ENCODE data around the gene CFAP73.
A peak's percentile ranks its signal among the peaks of the same experiment; 100 is the strongest.
"Not testable (repeated sequence)": the region's sequence is repeated elsewhere in the genome, so short reads cannot be mapped to it uniquely, and the experiment has no call there.

The CFAP73 gene

DNA sequence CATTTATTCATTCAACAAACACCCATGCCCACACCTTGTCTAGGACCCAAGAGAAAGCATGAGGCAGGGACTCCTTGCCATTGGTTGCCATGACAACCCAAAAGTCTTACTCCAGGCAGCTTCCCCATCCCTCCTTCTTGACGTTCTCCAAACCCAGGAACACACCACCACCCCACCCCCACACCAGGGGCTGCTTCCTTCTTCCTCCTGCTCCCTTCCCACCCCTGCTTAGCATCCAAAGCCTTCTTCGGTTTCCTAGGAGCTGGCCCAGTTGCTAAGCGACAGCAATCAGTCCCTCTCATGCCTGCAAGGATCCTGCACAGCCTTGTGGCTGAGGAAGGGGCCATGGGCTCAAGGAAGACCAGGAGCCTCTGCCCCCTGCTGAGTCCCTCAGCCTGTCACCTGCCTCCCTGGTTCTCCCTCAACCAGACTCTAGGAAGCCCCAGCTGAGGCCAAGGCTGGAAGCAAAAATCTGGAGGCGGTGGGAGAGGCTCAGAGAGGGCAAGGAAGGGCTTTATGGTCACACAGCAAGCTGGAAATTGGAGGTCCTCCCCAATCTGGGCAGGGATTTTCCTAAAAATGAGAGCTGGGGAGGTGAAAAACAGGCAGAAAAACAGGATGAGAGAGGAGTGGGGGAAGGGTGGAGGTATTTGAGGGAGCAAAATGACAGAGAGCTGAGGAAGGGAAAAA lies 29.4 kb upstream of the CFAP73 start:
- DNase-seq (ENCODE audit: low read depth) = no peak

- DNase-seq (ENCODE audit: low read depth) = no peak
Observed at GRCh38 chr12:113120670-113121370, 28.7 kb upstream of the CFAP73 start.

- no peak for DNase-seq (ENCODE audit: low read depth)
Observed at GRCh38 chr12:113127791-113128199, 21.7 kb upstream of the CFAP73 start.

- DNase-seq (ENCODE audit: low read depth) = no peak
Observed at GRCh38 chr12:113128802-113129663, 20.5 kb upstream of the CFAP73 start.

DNA sequence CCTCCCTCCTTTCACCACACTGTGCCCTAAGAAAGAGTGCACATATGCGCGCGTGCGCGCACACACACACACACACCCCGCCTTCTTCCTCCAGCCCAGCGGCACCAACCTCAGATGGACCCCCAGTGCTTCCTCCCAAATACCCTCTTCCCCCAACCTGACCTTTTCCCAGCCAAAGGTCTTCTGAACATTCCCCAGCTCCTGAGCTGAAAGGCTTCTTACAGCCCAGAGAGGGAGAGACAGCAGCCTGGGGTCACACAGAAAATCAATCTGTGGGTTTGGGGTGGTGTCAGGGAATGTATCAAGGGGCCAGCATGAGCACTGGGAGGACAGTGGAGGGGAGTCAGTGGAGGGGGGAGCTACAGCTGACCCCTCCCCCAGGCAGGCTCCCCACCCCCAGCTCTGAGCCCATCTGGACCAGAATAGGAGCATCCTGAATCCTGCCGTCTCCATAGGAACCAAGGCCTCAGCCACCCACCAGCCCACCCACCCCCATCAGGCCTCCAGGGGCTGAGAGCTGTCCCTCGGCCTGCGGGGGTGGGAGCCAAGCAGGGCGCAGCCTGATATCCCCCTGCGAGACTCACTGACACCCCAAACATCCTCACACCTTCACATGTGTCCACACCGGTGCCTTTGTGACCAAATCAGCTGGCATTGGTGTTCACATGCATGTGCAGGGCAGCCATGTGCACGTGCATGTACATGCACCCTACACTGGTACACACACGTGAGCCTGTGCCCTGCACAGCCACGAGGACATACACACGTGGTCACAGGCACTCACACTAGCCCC lies 19.7 kb upstream of the CFAP73 start:
- no peak for DNase-seq (ENCODE audit: low read depth)

- no peak for DNase-seq (ENCODE audit: low read depth)
Observed at GRCh38 chr12:113130457-113131135, 18.9 kb upstream of the CFAP73 start.

GRCh38 chr12:113131556-113131955 lies 18.0 kb upstream of the CFAP73 start:
- DNase-seq (ENCODE audit: low read depth) = no peak

GRCh38 chr12:113133036-113133435 lies 16.5 kb upstream of the CFAP73 start:
- no peak for DNase-seq (ENCODE audit: low read depth)

GRCh38 chr12:113133666-113134065 lies 15.9 kb upstream of the CFAP73 start:
- DNase-seq (ENCODE audit: low read depth) = no peak

- DNase-seq (ENCODE audit: low read depth) = no peak
Observed at GRCh38 chr12:113134071-113134470, 15.5 kb upstream of the CFAP73 start.

GRCh38 chr12:113134521-113134951 lies 15.0 kb upstream of the CFAP73 start:
- no peak for DNase-seq (ENCODE audit: low read depth)

- peak; percentile 80 for DNase-seq (ENCODE audit: low read depth)
Observed at GRCh38 chr12:113135178-113136127, 14.1 kb upstream of the CFAP73 start, which contains the start of gene RASAL1. RASAL1 (minus strand) TSS chr12:113135761; CDS start chr12:113135462, 299 bp downstream.

DNA sequence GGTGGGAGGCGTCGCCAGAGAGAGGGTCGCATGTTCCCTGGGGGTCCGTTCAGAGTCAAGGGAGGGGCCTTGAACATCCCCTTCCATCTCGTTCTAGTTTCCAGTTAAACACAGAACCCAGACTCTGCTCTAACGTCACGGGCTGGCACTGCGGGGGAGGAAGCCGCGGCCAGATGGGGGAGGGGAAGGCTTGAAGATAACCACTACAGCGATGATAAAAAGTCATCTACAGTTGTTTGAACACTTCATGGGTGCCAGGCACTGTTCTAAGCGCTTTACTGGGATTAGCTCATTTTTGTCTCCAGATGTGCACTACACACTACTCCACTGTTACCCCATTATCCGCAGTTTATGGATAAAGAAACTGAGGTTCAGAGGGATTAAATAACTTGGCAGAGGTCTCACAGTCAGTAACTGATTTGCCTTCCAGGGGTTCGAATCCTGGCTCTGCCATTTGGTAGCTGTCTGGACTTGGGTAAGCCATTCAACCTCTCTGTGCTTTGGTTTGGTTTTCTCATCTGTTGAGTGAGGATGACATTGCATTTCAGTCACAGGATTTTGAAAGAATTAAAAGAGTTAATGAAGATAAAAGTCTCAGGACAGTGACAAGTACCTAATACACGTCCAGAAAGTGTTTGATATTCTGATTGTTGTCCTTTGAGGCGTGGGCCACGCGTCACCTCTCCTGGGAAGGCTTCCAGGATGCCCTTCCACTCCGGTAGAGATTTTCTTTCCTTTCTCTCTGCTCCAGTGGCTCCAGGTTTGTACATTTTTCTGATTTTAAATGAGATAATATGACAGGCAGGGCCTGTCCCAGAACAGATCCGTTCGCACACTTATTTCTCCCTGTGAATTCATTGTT lies 13.2 kb upstream of the CFAP73 start:
- peak; percentile 59 for DNase-seq (ENCODE audit: low read depth)

DNA sequence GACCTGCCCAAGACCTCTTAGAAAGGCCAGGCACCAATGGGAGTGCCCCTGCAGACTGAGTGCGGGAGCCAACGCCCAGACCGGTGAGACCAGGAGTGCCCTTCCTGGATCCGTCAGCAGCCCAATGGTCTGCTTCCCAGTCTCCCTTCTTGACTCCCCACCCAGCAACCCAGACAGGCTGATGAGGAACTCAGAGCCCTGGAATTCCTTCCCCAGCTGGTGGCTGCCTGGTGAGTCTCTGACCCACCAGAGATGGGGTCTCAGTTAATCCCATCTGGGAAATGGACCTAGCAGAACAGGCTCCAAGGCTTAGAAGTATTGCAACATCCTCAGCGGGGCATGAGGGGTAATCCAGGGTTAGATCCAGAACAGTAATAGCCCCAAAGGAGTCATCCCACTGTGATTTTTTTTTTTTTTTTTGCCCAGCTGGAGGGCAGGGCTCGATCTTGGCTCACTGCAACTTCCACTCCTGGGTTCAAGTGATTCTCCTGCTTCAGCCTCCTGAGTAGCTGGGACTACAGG lies 12.5 kb upstream of the CFAP73 start:
- no peak for DNase-seq (ENCODE audit: low read depth)

GRCh38 chr12:113137861-113138783 lies 11.4 kb upstream of the CFAP73 start:
- DNase-seq (ENCODE audit: low read depth) = no peak

- no peak for DNase-seq (ENCODE audit: low read depth)
Observed at GRCh38 chr12:113138826-113139225, 10.7 kb upstream of the CFAP73 start.

DNA sequence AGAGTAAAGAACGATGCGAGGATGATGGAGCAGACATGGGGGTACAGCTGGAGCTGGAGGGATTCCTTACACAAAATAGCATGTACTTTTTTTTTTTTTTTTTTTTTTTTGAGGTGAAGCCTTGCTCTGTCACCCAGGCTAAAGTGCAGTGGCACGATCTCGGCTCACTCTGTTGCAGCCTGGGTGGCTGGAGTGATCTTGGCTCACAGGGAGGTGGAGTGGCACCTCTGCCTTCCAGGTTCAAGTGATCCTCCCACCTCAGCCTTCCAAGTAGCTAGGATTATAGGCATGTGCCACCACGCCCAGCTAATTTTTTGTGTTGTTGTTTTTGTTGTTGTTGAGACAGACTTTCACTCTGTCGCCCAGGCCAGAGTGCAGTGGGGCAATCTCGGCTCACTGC lies 8.8 kb upstream of the CFAP73 start:
- DNase-seq (ENCODE audit: low read depth) = no peak

GRCh38 chr12:113141716-113142115 lies 7.8 kb upstream of the CFAP73 start:
- DNase-seq (ENCODE audit: low read depth) = not testable (repeated sequence)
